HG03469 (cell line): ENCODE data around the gene KCNH5.

Experiments
- ATAC-seq: cut with Tn5 transposase; IDR thresholded peaks from one replicate; pipeline ENCODE4 v1.9.1; 2021; ENCODE audit warnings: mild to moderate bottlenecking, moderate library complexity, moderate number of reproducible peaks; ENCODE audit not compliant: unreplicated experiment

The KCNH5 gene

DNA sequence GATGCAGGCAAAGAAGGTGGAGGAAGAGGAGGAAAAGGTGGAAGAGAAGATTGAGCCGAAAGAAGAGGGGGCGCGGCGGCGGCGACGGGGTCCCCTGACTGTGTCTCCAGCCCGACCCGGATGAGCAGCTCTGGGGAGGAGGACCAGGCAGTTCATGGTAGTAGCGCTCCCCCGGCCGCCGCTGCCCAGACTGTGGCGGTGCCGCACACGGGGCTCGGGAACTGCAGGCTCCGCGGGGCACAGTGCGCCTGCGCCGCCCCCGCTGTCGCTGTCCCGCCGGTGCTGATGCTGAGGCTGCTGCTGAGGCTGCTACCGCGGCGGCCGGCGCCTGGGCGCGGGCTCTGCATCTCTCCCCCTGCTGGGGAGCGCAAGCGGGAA, at the start of gene KCNH5:
TSS of gene KCNH5 (minus strand) at position 225 of the 378 bp plus-strand sequence. CDS start 272 bp downstream, outside the sequence.
- no peak for ATAC-seq

- no peak for ATAC-seq
Observed at GRCh38 chr14:63091394-63091996, 46.2 kb upstream of the KCNH5 start.

DNA sequence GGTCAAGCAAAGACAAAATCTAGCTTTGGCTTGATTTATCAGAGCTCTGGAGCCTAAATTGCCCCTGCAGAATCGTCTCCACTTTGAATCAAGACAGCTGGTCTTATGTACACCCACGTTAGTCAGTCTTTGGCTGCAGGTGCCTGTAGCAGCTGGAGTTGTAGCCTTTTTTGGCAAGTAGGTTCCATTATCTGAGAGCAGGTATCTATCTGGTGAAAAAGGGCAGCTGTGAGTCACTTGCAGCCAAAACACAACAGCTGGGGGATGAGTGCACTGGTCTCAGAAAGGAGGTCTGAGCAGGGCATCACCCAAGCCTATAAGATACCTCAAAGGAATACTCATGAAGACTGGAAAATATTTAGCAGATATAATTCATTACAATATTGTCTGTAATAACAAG, 43.6 kb upstream of the KCNH5 start:
- no peak for ATAC-seq

GRCh38 chr14:63078569-63078968, 33.3 kb upstream of the KCNH5 start:
- no peak for ATAC-seq

DNA sequence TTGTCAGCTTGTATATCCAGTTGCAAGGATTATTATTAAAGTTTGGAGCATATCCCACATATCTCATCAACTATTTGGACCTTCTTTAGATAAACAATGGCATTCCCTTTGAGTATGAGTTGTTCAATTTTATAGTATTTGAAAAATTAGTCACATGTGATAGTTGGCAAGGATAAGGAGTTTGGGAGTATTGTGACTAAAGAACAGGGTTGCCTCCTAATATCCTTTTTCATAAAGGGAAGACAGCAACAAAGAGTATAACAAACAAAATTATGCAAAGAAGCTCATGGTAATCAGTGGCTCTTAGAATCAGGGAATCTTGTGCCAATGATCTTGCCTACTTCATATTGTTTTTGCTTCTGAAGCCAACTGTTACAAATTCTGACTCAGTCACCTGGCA, 31.2 kb upstream of the KCNH5 start:
- no peak for ATAC-seq

- ATAC-seq = no peak
Observed at GRCh38 chr14:63055631-63056030, 10.4 kb upstream of the KCNH5 start.

DNA sequence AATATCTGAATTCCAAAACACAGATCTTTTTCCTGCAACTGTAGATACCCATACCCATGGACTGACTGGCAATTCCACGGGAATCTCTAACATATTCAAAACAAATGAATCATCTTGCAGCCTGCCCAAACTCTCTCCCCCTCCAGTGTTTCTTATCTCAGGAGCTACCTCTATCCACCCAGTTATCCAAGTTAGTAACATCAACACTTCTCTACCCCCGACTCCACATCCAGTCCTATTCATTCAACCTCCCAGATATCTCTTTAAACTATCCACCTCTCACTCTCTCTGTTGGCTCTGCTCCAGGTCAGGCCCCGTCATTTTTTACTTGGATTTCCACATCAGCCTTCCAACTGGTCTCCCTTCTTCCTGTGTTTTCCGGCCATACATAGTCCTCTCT, 6.7 kb upstream of the KCNH5 start:
- no peak for ATAC-seq

GRCh38 chr14:63051301-63051700, 6.0 kb upstream of the KCNH5 start:
- no peak for ATAC-seq

GRCh38 chr14:63050694-63051093, 5.4 kb upstream of the KCNH5 start:
- no peak for ATAC-seq

DNA sequence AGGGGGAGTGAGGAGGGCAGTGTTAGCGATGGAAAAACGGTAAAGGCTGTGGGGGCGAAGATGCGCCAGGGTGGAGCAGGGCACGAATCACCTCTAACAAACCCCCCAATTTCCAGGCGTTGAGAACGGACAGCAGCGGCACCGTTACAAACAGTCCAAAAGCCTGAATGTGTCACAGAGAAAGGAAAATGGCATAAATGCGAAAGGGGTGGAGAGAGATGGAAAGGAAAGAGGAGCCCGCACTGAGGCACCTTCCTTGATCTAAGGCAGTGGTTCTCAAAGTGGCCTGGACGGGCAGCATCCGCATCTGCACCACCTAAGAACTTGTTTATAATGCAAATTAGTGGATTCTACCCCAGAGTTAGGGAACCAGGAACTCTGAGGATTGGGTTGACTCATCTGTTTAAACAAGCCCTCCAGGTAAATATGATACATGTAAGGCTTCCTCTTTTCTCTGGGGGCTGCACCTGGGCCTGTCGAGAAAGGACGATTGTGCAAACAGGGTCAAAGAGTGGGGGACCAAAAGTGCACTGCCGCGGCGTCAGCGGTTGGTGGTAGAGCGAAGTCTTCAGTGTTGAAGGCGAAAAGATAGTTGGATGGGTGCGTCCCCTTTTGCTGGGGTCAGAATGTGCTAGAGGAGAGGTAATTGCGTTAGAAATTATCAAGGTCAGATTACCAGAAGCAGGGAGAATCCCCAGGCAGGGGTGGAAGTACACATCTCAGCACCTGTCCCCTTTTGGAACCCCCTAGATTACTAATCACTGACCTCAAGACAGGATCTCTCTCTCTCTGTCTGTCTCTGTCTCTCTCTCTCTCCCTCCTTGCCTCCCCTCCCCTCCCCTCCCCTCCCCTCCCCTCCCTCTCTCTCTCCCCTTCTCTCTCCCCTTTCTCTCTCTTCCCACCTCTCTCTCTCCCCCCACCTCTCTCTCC, 1.3 kb upstream of the KCNH5 start:
- no peak for ATAC-seq

DNA sequence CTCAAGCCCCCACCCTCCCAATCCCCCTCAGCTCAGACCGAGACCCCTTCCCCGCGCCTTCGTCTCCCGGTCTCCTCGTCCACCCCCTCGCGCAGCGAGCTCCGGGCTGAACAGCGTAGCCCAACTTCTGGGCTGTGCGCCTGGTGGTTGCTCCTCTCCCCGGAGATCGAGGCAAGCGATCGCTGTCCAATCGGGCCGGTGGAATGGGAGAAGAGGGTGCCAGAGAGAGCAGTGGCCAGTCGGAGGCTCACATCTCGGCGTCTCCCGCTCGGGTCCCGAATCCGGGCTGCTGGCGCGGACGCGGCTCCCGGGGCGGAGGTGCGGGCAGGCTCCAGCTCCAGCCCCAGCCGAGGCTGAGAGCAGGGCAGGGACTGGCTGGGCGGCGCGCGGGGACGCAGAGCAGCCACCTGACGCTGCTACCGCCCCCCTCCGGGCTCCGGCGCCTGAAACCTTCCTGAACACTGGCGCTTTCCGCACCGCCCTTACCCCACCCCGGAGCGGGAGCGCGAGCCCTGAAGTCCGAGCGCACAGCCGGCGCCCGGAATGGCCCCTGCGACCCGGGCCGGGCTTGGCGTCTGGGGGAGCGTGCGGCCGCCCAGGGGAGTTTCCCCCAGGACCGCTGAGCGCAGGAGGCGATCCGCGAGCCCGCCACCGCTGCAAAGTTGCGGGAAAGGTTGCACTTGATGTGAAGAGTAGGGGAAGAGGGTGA, 508 bp upstream of the KCNH5 start:
- no peak for ATAC-seq

- ATAC-seq = no peak
Observed at GRCh38 chr14:63039866-63040265, 5.4 kb downstream of the KCNH5 start.

- ATAC-seq = no peak
Observed at GRCh38 chr14:63032641-63033040, 12.6 kb downstream of the KCNH5 start.

GRCh38 chr14:63032076-63032475, 13.2 kb downstream of the KCNH5 start:
- ATAC-seq = no peak

DNA sequence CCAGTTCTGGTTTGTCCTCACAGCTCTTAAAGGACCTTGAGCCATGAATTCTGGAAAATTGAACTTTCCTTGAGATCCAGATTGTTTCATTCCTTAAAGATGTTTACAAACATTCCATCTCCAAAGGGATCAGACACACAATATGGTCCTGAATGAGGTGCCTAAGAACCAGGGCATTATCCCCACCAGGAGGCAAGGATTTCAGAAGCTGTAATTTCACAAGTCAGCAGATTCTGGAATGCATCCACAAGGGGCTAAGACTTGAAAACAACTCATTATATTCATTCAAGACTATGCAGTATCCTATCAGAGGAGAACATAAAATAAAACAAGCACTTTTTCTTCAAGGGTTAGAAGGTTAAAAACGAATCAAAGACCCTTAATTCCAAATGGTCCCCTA, 15.1 kb downstream of the KCNH5 start:
- no peak for ATAC-seq

DNA sequence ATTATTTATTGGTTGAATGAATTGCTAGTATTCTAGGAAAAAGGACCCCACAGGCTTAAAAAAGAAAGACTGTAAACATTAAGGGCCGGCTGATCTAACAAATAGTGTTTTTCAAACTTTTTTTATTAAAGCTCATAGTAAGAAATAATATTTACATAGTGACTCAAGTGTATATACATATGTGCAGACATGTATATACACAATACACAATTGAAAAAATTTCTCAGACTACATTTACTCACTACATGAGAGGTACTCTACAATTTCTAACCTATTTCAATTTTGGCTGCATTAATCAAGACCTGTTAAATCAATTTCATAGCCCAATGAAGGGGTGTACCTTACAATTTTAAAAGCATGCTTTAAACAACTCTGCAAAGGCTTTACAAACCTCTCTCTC, 17.5 kb downstream of the KCNH5 start:
- no peak for ATAC-seq

DNA sequence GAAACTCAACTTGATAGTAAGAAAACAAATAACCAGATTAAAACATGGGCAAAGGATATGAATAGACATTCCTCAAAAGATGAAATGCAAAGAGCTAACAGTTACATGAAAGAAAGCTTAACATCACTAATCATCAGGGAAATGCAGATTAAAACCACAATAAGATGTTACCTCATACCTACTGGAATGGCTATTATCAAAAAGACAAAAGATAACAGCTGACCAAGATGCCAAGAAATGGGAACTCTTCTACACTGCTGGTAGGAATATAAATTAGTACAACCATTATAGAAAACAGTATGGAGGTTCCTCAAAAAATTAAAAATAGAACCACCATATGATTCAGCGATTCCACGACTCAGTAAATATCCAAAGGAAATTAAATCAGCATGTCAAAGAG, 18.8 kb downstream of the KCNH5 start:
- no peak for ATAC-seq

DNA sequence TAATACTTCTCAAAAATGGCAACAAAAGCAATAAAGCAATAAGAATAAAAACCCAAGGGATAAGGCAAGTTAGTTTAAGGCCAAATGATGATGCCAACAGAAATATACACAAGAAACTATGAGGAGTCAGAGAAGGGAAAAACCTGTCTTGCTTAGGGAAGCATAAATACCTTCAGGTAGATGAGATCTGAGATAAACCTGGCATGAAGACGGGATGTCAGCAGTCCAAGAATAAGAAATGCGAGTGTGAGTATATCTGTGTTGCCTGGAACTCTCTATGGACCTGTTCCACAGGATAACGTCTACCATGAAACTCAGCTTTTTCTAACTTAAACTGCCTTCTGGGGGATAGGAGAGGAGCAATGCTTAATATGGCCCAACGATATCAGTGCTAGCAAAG, 30.6 kb downstream of the KCNH5 start:
- no peak for ATAC-seq

DNA sequence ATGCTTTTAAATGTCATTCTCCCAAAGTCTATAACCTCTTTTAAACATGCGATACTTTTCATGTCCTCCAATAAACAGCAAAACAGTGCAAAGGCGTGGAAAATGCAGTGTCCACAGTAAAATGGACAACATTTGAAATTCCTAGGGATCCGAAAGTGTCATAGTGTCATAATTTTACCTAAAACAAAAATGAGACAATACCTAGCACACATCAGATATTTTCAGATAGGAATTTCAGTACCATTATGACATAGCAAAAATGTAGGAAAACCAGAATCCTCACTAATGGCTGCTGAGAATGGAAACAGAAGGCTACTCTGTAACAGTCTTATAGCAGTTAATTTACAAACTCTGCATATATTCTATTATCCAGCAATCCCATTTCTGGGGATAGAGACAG, 33.1 kb downstream of the KCNH5 start:
- ATAC-seq = no peak

DNA sequence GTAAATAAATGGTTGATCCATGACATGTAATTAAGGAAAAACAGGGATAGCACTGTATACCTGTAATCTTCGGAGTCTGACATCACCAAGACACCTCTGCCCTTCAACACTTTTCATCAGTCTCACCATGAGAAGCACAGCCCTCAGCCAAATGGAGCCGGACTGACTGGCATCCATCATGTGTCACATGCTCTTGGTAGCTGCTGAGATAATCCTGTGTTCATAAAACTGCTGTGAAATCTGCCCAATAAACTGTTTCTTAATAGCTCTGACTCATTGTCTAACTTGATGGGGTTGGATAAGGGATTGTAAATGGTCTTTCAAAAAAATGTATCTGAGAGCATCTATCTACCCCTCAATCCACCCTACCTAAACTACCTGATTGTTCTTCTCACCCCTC, 33.6 kb downstream of the KCNH5 start:
- ATAC-seq = no peak

DNA sequence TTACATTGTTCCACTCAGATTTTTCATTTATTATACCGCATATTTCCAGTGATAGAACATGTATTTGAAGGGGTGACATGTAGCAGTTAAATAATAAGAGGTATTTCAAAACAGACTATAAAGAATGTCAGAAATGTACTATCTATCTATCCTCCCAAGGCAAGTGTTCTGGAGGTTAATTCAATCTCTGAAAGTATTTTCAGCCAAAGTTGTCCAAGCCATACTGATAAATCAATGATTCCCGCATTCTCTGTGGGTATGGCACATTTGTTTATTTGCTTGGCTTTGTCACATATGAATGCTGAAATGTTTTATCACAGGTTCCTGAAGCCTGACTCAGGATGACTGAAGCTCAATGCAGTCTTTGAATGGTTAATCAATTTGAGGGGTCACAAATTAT, 35.8 kb downstream of the KCNH5 start:
- ATAC-seq = no peak

GRCh38 chr14:63006531-63006930, 38.7 kb downstream of the KCNH5 start:
- ATAC-seq = no peak
